Urinary bladder (tissue), 4 donors: ENCODE data around the gene RELA. TPM values are rescaled to one million over a fixed set of nuclear protein-coding genes. Genes with fewer than 3 reads are reported as not detected.

Experiments used
- DNase-seq: peaks from one replicate; pipeline ENCODE4 v3.0.0-alpha.2; 2015; ENCODE audit errors: extremely low spot score
- H3K27ac ChIP-seq: one replicate; pipeline ENCODE4 v1.5.1; 2013; ENCODE audit warnings: low read depth, mild to moderate bottlenecking, moderate library complexity
- H3K36me3 ChIP-seq: one replicate; pipeline ENCODE4 v1.6.1; 2013; ENCODE audit warnings: mild to moderate bottlenecking, moderate library complexity; ENCODE audit not compliant: insufficient read depth
- H3K4me1 ChIP-seq: one replicate; pipeline ENCODE4 v1.6.1; 2013; ENCODE audit warnings: mild to moderate bottlenecking, moderate library complexity; ENCODE audit not compliant: insufficient read depth
- H3K4me3 ChIP-seq: one replicate; pipeline ENCODE4 v1.5.1; 2013; ENCODE audit warnings: low read depth, low read length
- WGBS: extraction: QIAGEN DNeasy Blood & Tissue Kit; methylation state at CpG from one replicate; pipeline ENCODE4 v1.1.7; 2013; 5-methylcytosine and 5-hydroxymethylcytosine counted together
- polyA plus RNA-seq: library from polyadenylated mRNA; stranded (reverse); fragments of 200-250 nt; gene quantifications from one replicate; pipeline ENCODE4 v1.2.3, GENCODE V29; 2013
- total RNA-seq: library from RNA; depleted of rRNA; stranded (reverse); fragments of >200 nt; gene quantifications from one replicate; pipeline ENCODE4 v1.2.3, GENCODE V29; 2014
- donor health status: healthy with polysubstance abuse.
- donor health status: healthy.

The RELA gene
- total and polyA plus RNA-seq, 2 donors, result 18.5 to 80.8 TPM

DNA sequence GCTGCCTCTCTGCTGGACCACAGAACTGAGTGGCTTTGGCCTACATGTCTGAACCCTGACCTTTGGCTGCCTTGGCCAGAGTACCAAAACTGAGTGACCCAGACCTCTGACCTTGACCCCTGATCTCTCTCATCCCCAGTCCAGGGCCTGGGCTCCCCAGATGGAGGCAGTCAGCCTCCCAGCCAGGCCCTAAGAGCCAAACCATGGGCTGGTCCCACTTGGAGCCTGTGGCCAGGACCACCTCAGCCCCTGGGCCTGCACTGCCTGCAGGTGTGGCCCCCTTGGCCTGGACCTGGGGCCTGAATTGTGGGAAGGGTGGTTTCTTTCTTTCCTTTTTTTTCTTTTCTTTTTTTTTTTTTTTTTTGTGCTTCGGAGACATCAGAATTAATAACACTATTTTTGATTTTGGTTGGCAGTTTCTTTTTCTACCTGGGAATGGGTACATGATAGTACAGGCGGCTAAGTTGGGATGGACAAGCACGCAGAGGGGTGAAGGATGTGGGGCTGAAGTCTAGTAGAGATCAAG, 25.6 kb downstream of the RELA start:
- H3K4me3 ChIP-seq, result no peak overlapping the region
- H3K27ac ChIP-seq, result no peak overlapping the region
- peaks cover 4% of the 10 kb centered on the region for H3K36me3 ChIP-seq
- H3K4me1 ChIP-seq, result no peaks in the 10 kb centered on the region
- DNase-seq, result no peak
- 87% methylated on average over 3 of the region's 3 CpGs for WGBS

GRCh38 chr11:65636108-65637031, 26.3 kb downstream of the RELA start:
- H3K27ac ChIP-seq, result no peak overlapping the region
- WGBS, result 93% methylated on average over 28 of the region's 28 CpGs
- no peaks in the 10 kb centered on the region for H3K4me1 ChIP-seq
- no peak for DNase-seq
- no peak overlapping the region for H3K4me3 ChIP-seq
- peaks cover 4% of the 10 kb centered on the region for H3K36me3 ChIP-seq

DNA sequence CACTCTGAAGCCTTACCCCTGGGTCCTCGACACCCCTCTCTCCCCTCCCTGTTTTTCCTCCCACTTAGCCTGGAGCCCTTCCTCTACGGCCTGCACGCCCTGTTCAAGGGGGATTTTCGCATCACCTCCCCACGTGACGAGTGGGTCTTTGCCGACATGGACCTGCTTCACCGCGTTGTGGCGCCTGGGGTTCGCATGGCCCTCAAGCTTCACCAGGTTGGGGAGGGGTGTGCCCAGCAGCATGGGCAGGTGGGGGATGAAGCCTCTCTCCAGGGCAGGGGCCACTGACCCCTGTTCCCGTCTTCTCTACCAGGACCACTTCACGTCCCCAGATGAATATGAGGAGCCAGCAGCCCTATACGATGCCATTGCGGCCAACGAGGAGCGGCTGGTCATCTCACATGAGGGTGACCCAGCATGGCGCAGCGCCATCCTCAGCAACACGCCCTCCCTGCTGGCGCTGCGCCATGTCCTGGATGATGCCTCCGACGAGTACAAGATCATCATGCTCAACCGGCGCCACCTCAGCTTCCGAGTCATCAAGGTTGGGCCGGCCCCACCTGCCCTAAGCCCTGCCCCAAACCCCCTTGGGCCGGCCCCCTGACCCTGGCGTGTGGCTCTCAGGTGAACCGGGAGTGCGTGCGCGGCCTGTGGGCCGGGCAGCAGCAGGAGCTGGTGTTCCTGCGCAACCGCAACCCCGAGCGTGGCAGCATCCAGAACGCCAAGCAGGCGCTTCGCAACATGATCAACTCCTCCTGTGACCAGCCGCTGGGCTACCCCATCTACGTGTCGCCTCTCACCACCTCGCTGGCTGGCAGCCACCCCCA, 27.6 kb downstream of the RELA start:
- Histone ChIP-seq H3K4me1 (no peaks in the 10 kb centered on the region), H3K4me3 (no peak overlapping the region), H3K36me3 (peaks cover 8% of the 10 kb centered on the region), H3K27ac (no peak overlapping the region)
- DNase-seq, result no peak
- WGBS, result 93% methylated on average over 46 of the region's 46 CpGs

DNA sequence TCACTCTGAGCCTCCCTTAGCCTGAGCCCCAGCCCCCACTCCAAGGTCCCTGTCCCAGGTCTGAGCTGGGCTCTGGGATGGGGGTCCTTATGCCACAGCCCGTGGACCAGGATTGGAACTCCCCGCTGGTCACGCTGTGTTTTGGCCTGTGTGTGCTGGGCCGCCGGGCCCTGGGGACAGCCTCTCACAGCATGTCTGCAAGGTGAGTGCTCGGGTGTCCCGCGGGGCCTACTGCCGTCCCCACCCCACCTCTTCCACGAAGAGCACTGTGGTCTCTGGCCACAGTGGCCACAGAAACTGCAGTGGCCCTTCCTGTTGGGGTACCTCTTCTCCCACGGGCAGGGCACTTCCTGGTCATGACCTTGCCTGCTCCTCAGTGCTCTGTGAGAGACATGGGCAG, 28.3 kb downstream of the RELA start:
- no peak for DNase-seq
- Histone ChIP-seq H3K4me1 (no peaks in the 10 kb centered on the region), H3K27ac (no peak overlapping the region), H3K36me3 (peaks cover 8% of the 10 kb centered on the region), H3K4me3 (no peak overlapping the region)
- WGBS, result 92% methylated on average over 11 of the region's 11 CpGs

DNA sequence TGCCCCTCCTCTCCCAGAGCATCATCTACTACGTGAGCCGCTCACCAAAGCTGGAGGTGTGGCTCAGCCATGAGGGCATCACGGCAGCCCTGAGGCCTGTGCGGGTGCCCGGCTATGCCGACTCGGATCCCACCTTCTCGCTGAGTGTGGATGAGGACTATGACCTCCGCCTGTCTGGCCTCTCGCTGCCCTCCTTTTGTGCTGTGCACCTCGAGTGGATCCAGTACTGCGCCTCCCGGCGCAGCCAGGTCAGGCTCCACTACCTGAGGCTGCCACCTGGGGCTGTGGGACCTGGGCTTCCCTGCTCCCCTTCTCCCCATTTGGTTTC, 28.6 kb downstream of the RELA start:
- DNase-seq, result no peak
- 91% methylated on average over 14 of the region's 14 CpGs for WGBS
- Histone ChIP-seq H3K36me3 (peaks cover 8% of the 10 kb centered on the region), H3K4me3 (no peak overlapping the region), H3K4me1 (no peaks in the 10 kb centered on the region), H3K27ac (no peak overlapping the region)

GRCh38 chr11:65633390-65634108, 29.2 kb downstream of the RELA start:
- 88% methylated on average over 20 of the region's 20 CpGs for WGBS
- no peak overlapping the region for H3K27ac ChIP-seq
- no peaks in the 10 kb centered on the region for H3K4me1 ChIP-seq
- H3K4me3 ChIP-seq, result no peak overlapping the region
- DNase-seq, result no peak
- H3K36me3 ChIP-seq, result peaks cover 8% of the 10 kb centered on the region

DNA sequence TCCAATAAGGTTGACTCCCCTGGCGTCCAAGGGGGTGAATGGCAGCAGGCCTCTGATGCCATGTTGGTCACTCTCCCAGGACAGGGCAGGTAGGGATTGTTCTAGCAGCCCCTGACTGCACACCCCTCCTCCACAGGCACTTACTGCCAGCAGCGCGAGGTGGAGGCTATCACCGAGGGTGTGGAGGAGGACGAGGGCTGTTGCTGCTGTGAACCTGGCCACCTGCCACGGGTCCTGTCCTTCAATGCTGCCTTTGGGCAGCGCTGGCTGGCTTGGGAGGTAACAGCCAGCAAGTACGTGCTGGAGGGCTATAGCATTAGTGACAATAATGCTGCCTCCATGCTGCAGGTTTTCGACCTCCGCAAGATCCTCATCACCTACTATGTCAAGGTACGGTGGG, 32.5 kb downstream of the RELA start:
- peaks cover 4% of the 10 kb centered on the region for H3K36me3 ChIP-seq
- DNase-seq, result no peak
- no peak overlapping the region for H3K4me3 ChIP-seq
- 89% methylated on average over 11 of the region's 11 CpGs for WGBS
- no peak overlapping the region for H3K27ac ChIP-seq
- H3K4me1 ChIP-seq, result no peaks in the 10 kb centered on the region

GRCh38 chr11:65629579-65629978, 33.1 kb downstream of the RELA start:
- H3K4me1 ChIP-seq, result no peaks in the 10 kb centered on the region
- H3K27ac ChIP-seq, result no peak overlapping the region
- no peak for DNase-seq
- no peak overlapping the region for H3K4me3 ChIP-seq
- WGBS, result 96% methylated on average over 14 of the region's 14 CpGs
- peaks cover 3% of the 10 kb centered on the region for H3K36me3 ChIP-seq

- H3K4me1 ChIP-seq, result no peaks in the 10 kb centered on the region
- no peak overlapping the region for H3K4me3 ChIP-seq
- H3K36me3 ChIP-seq, result peaks cover 3% of the 10 kb centered on the region
- no peak overlapping the region for H3K27ac ChIP-seq
- WGBS, result 95% methylated on average over 13 of the region's 13 CpGs
- DNase-seq, result no peak
Measured at GRCh38 chr11:65627202-65627601, 35.5 kb downstream of the RELA start.

GRCh38 chr11:65625628-65626342, 36.9 kb downstream of the RELA start:
- Histone ChIP-seq H3K4me1 (no peaks in the 10 kb centered on the region), H3K27ac (no peak overlapping the region), H3K4me3 (no peak overlapping the region), H3K36me3 (peaks cover 3% of the 10 kb centered on the region)
- 71% methylated on average over 30 of the region's 30 CpGs for WGBS
- no peak for DNase-seq

- no peak overlapping the region for H3K4me3 ChIP-seq
- WGBS, result 85% methylated on average over 30 of the region's 30 CpGs
- no peaks in the 10 kb centered on the region for H3K36me3 ChIP-seq
Measured at GRCh38 chr11:65624931-65625627, 37.6 kb downstream of the RELA start.

DNA sequence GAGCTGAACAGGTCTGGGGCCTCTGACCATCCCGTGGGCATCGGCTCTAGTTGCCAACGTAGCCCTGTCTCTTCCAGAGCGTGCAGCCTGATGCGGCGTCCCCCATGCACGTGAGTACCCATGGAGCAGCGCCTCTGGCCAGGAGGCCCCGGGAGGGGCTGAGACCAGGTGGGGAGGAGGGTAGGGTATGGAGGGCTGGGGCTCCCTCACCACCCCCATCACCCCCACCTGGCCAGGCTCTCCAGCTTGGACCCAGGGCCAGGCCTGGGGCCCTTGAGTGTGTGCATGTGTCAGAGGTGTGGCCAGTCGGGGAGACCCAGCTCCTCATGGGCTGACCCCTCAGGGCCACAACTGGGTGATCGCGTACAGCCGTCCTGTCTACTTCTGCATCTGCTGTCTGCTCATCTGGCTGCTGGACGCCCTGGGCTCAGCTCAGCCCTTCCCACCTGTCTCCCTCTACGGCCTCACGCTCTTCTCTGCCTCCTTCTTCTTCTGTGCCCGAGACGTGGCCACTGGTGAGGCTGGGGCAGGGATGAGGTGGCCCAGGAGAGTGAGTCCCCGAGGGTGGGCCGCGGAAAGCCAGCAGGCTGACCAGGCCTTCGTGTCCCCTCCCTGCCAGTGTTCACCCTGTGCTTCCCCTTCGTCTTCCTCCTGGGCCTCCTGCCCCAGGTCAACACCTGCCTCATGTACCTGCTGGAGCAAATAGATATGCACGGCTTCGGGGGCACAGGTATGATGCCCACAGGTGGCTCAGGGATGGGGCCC, 38.7 kb downstream of the RELA start:
- H3K4me1 ChIP-seq, result no peaks in the 10 kb centered on the region
- H3K27ac ChIP-seq, result no peak overlapping the region
- no peaks in the 10 kb centered on the region for H3K36me3 ChIP-seq
- no peak overlapping the region for H3K4me3 ChIP-seq
- 93% methylated on average over 25 of the region's 25 CpGs for WGBS
- DNase-seq, result no peak

More at GRCh38 chr11:65624931-65625627, 37.6 kb downstream of the RELA start:
- H3K4me1 ChIP-seq, result no peaks in the 10 kb centered on the region
- DNase-seq, result no peak
- H3K27ac ChIP-seq, result no peak overlapping the region
